H9 (cell line): Measurements from ENCODE around the gene PDK2. TPM values are rescaled to one million over a fixed set of nuclear protein-coding genes. Genes with fewer than 3 reads are reported as not detected.

Source experiments
- DNase-seq: peaks from one replicate; pipeline ENCODE4 v3.0.0-alpha.2; 2017
- H2AFZ ChIP-seq: one replicate; pipeline ENCODE4 v1.6.1; 2013; ENCODE audit warnings: mild to moderate bottlenecking, low read length, control low read depth, moderate library complexity
- H2AK5ac ChIP-seq: 2 replicates; pipeline ENCODE4 v1.6.1; 2013; ENCODE audit warnings: low read length, control low read depth, mixed read lengths; ENCODE audit not compliant: insufficient read length
- H2BK120ac ChIP-seq: one replicate; pipeline ENCODE4 v1.6.1; 2013; ENCODE audit warnings: low read depth, mild to moderate bottlenecking, low read length, control low read depth, inconsistent platforms; ENCODE audit not compliant: poor library complexity, severe bottlenecking
- H2BK12ac ChIP-seq: 2 replicates; pipeline ENCODE4 v1.6.1; 2013; ENCODE audit warnings: low read length, control low read depth, mixed read lengths, low read depth; ENCODE audit not compliant: insufficient read length
- H2BK15ac ChIP-seq: 2 replicates; pipeline ENCODE4 v1.6.1; 2013; ENCODE audit warnings: low read depth, low read length, control low read depth
- H2BK20ac ChIP-seq: one replicate; pipeline ENCODE4 v1.6.1; 2013; ENCODE audit warnings: low read depth, mild to moderate bottlenecking, low read length, control low read depth, inconsistent platforms; ENCODE audit not compliant: poor library complexity, severe bottlenecking
- H2BK5ac ChIP-seq: 2 replicates; pipeline ENCODE4 v1.6.1; 2013; ENCODE audit warnings: low read length, control low read depth, mixed read lengths; ENCODE audit not compliant: insufficient read length
- H3K14ac ChIP-seq: 2 replicates; pipeline ENCODE4 v1.6.1; 2013; ENCODE audit warnings: low read length, control low read depth; ENCODE audit not compliant: insufficient read depth
- H3K18ac ChIP-seq: 2 replicates; pipeline ENCODE4 v1.6.1; 2013; ENCODE audit warnings: low read depth, mild to moderate bottlenecking, mixed read lengths, low read length, control low read depth; ENCODE audit not compliant: insufficient read length
- H3K23ac ChIP-seq: 2 replicates; pipeline ENCODE4 v1.6.1; 2013; ENCODE audit warnings: low read length, control low read depth, mixed read lengths, low read depth; ENCODE audit not compliant: insufficient read length
- H3K23me2 ChIP-seq: 2 replicates; pipeline ENCODE4 v1.6.1; 2013; ENCODE audit warnings: low read depth, mild to moderate bottlenecking, mixed read lengths, low read length, control low read depth; ENCODE audit not compliant: insufficient read length, poor library complexity, severe bottlenecking
- H3K27ac ChIP-seq: 2 replicates; pipeline ENCODE4 v1.5.1; 2013; ENCODE audit warnings: low read length, control low read depth, mixed read lengths, low read depth; ENCODE audit not compliant: insufficient read length
- H3K27me3 ChIP-seq: 2 replicates; pipeline ENCODE4 v1.6.1; 2013; ENCODE audit warnings: low read length, control low read depth, inconsistent platforms; ENCODE audit not compliant: insufficient read depth
- H3K4ac ChIP-seq: 2 replicates; pipeline ENCODE4 v1.6.1; 2013; ENCODE audit warnings: low read depth, mild to moderate bottlenecking, control low read depth, inconsistent platforms, low read length, moderate library complexity
- H3K4me1 ChIP-seq: 2 replicates; pipeline ENCODE4 v1.6.1; 2013; ENCODE audit warnings: low read length, control low read depth, inconsistent platforms; ENCODE audit not compliant: insufficient read depth
- H3K4me2 ChIP-seq: 2 replicates; pipeline ENCODE4 v1.6.1; 2013; ENCODE audit warnings: low read length, control low read depth, mixed read lengths; ENCODE audit not compliant: insufficient read length, insufficient read depth
- H3K56ac ChIP-seq: 2 replicates; pipeline ENCODE4 v1.6.1; 2013; ENCODE audit warnings: low read depth, mild to moderate bottlenecking, mixed read lengths, low read length, control low read depth; ENCODE audit not compliant: insufficient read length
- H3K79me1 ChIP-seq: 2 replicates; pipeline ENCODE4 v1.6.1; 2013; ENCODE audit warnings: low read depth, mild to moderate bottlenecking, moderate library complexity, low read length, control low read depth, inconsistent platforms; ENCODE audit not compliant: insufficient read depth, poor library complexity, severe bottlenecking
- H3K79me2 ChIP-seq: 2 replicates; pipeline ENCODE4 v1.6.1; 2013; ENCODE audit warnings: low read length, control low read depth, inconsistent platforms; ENCODE audit not compliant: insufficient read depth
- H3K9ac ChIP-seq: 2 replicates; pipeline ENCODE4 v1.6.1; 2013; ENCODE audit warnings: low read length, control low read depth, mixed read lengths; ENCODE audit not compliant: insufficient read length; ENCODE audit errors: extremely low read depth
- H3K9me3 ChIP-seq: one replicate; pipeline ENCODE4 v1.6.1; 2013; ENCODE audit warnings: low read depth, low read length, inconsistent platforms; ENCODE audit not compliant: control insufficient read depth
- H3T11ph ChIP-seq: one replicate; pipeline ENCODE4 v1.6.1; 2013; ENCODE audit warnings: mild to moderate bottlenecking, low read length, control low read depth, inconsistent platforms
- H4K20me1 ChIP-seq: one replicate; pipeline ENCODE4 v1.6.1; 2013; ENCODE audit not compliant: control insufficient read depth, insufficient read length, insufficient read depth
- H4K5ac ChIP-seq: 2 replicates; pipeline ENCODE4 v1.6.1; 2013; ENCODE audit warnings: low read depth, mild to moderate bottlenecking, mixed read lengths, low read length, control low read depth; ENCODE audit not compliant: insufficient read length
- H4K8ac ChIP-seq: replicated peaks from 2 replicates; pipeline ENCODE4 v1.6.1; 2013; ENCODE audit warnings: low read length, control low read depth, mixed read lengths, low read depth; ENCODE audit not compliant: insufficient read length
- H4K91ac ChIP-seq: 2 replicates; pipeline ENCODE4 v1.6.1; 2013; ENCODE audit warnings: low read depth, mild to moderate bottlenecking, moderate library complexity, mixed read lengths, low read length, control low read depth; ENCODE audit not compliant: insufficient read length
- H3K27ac Mint-ChIP-seq, 3 experiments: 2 replicates in 2 of 3; 3 replicates in 1 of 3; pipeline ENCODE4 v1.8.0; 2020 to 2021; ENCODE audit warnings: mixed read lengths in 3 of 3, mild to moderate bottlenecking in 1 of 3, moderate library complexity in 1 of 3
- H3K27me3 Mint-ChIP-seq: 2 replicates; pipeline ENCODE4 v1.8.0; 2021; ENCODE audit warnings: low read depth, mild to moderate bottlenecking, moderate library complexity, mixed read lengths
- H3K36me3 Mint-ChIP-seq, 3 experiments: 2 replicates in 2 of 3; 3 replicates in 1 of 3; pipeline ENCODE4 v1.8.0; 2020 to 2021; ENCODE audit warnings: low read depth in 3 of 3, mixed read lengths in 3 of 3; ENCODE audit not compliant: insufficient read depth in 1 of 3
- H3K4me1 Mint-ChIP-seq, 2 experiments: 2 replicates each; pipeline ENCODE4 v1.8.0; 2020; ENCODE audit warnings: mixed read lengths in 2 of 2
- H3K4me3 Mint-ChIP-seq, 2 experiments: 2 replicates in 1 of 2; 3 replicates in 1 of 2; pipeline ENCODE4 v1.8.0; 2020 to 2021; ENCODE audit warnings: mild to moderate bottlenecking in 2 of 2, mixed read lengths in 2 of 2, moderate library complexity in 1 of 2
- H3K9me3 Mint-ChIP-seq, 2 experiments: 2 replicates in 1 of 2; 3 replicates in 1 of 2; pipeline ENCODE4 v1.8.0; 2020; ENCODE audit warnings: mild to moderate bottlenecking in 2 of 2, mixed read lengths in 2 of 2, moderate library complexity in 1 of 2
- CTCF ChIP-seq: fragments of 200-600 bp; sonication (generic); conservative IDR thresholded peaks from 3 replicates; pipeline ENCODE4 v1.8.0; 2021; ENCODE audit warnings: antibody characterized with exemption, mild to moderate bottlenecking
- WGBS: extraction: QIAGEN DNeasy Blood & Tissue Kit; methylation state at CpG from one replicate; pipeline ENCODE4 v1.1.7; 2013; ENCODE audit warnings: missing lambda C conversion rate, low lambda C conversion rate, mixed read lengths; ENCODE audit not compliant: insufficient read length; ENCODE audit errors: extremely low coverage; 5-methylcytosine and 5-hydroxymethylcytosine counted together
- total RNA-seq: library from RNA; stranded (reverse); gene quantifications from 2 replicates; pipeline ENCODE4 v1.2.1, GENCODE V29; 2021

PDK2 gene
- total RNA-seq, 1 experiment from 2014 or later: 19.9 TPM

GRCh38 chr17:50105811-50106210, 10.7 kb downstream of the PDK2 start:
- Histone ChIP-seq H3K79me2 (no peaks in the 10 kb centered on the region), H3K79me1 (no peaks in the 10 kb centered on the region), H2BK15ac (no peak overlapping the region), H3K4me2 (no peak overlapping the region), H3T11ph (no peak overlapping the region), H3K14ac (no peak overlapping the region), H2BK12ac (no peak overlapping the region), H2AK5ac (no peak overlapping the region), H3K4ac (no peak overlapping the region), H3K9ac (no peak overlapping the region), H3K27me3 (no peaks in the 10 kb centered on the region), H2BK20ac (no peak overlapping the region), H3K4me1 (no peaks in the 10 kb centered on the region; the same call in 1 of the 2 replicates), H4K20me1 (no peaks in the 10 kb centered on the region), H3K9me3 (no peaks in the 10 kb centered on the region), H3K56ac (no peak overlapping the region), H2BK5ac (no peak overlapping the region), H4K5ac (no peak overlapping the region), H4K8ac (no peak overlapping the region), H4K91ac (no peak overlapping the region), H3K23ac (no peak overlapping the region), H2AFZ (no peak overlapping the region), H3K27ac (no peak overlapping the region), H3K18ac (no peak overlapping the region), H2BK120ac (no peak overlapping the region), H3K23me2 (no peaks in the 10 kb centered on the region)
- Mint-ChIP-seq H3K4me1 (peaks cover 10 to 24% of the 10 kb centered on the region in 2 experiments), H3K36me3 (peaks cover 0 to 9% (median 7%) of the 10 kb centered on the region in 3 experiments; a peak in 3 of 7 replicates), H3K27me3 (no peaks in the 10 kb centered on the region), H3K27ac (peak overlapping the region in 1 of 3 experiments; percentile 94; a peak in 1 of 7 replicates), H3K4me3 (no peak overlapping the region), H3K9me3 (no peaks in the 10 kb centered on the region)
- WGBS: no CpG with 5 or more reads among the region's 21 CpGs
- no peak for TF ChIP-seq CTCF
- DNase-seq: no peak
